SK-N-SH (cell line): ENCODE results near the gene RGS6. TPM values are rescaled to one million over a fixed set of nuclear protein-coding genes. Genes with fewer than 3 reads are reported as not detected.

Experiments used
- CTCF ChIA-PET: fragments of 300-600, 350-600 bp; formaldehyde crosslinking; extraction: SDS; loops from one replicate; lab custom pipeline; 2021; lab: Yijun Ruan, JAX
- POLR2A ChIA-PET: fragments of 350-600 bp; sonication (Branson Sonifier 250); formaldehyde crosslinking; extraction: SDS; loops from one replicate; lab custom pipeline; 2020; ENCODE audit warnings: antibody characterized with exemption, inconsistent platforms; lab: Yijun Ruan, JAX
- DNase-seq: peaks from one replicate; pipeline ENCODE4 v3.0.0; 2012
- H2AFZ ChIP-seq: fragments of 200-600 bp; sonication (generic); 2 replicates; pipeline ENCODE4 v1.8.1; 2016; ENCODE audit warnings: antibody characterized with exemption, mild to moderate bottlenecking, low read depth
- H3F3A ChIP-seq: fragments of 200-600 bp; sonication (generic); replicated peaks from 2 replicates; pipeline ENCODE3; 2016; ENCODE audit warnings: antibody characterized with exemption, mild to moderate bottlenecking; ENCODE audit not compliant: insufficient read depth
- H3K27ac ChIP-seq, 2 experiments: fragments of 200-500 bp in 1 of 2; fragments of 200-600 bp in 1 of 2; sonication (Bioruptor generic) in 1 of 2; sonication (generic), shearing (Covaris generic) in 1 of 2; 2 replicates each; pipeline versions ENCODE4 v1.5.1 to v1.6.1; 2014 to 2016; ENCODE audit warnings: low read depth in 2 of 2, inconsistent platforms in 1 of 2, low read length in 1 of 2, mild to moderate bottlenecking in 1 of 2, mixed read lengths in 1 of 2
- H3K27me3 ChIP-seq: fragments of 200-600 bp; sonication (generic), shearing (Covaris generic); 2 replicates; pipeline ENCODE4 v1.6.1; 2016; ENCODE audit warnings: mixed run types; ENCODE audit not compliant: insufficient read depth
- H3K36me3 ChIP-seq, 2 experiments: fragments of 200-500 bp in 1 of 2; fragments of 200-600 bp in 1 of 2; sonication (Bioruptor generic) in 1 of 2; sonication (generic) in 1 of 2; replicated peaks in 1 of 2; 2 replicates each; pipeline versions ENCODE3 to v1.5.1; 2014 to 2016; ENCODE audit warnings: low read length in 1 of 2, mild to moderate bottlenecking in 1 of 2; ENCODE audit not compliant: insufficient read depth in 2 of 2, control insufficient read depth in 1 of 2
- H3K4me1 ChIP-seq, 2 experiments: fragments of 200-500 bp in 1 of 2; fragments of 200-600 bp in 1 of 2; sonication (Bioruptor generic) in 1 of 2; sonication (generic), shearing (Covaris generic) in 1 of 2; 2 replicates each; pipeline versions ENCODE4 v1.5.1 to v1.6.1; 2014 to 2016; ENCODE audit warnings: low read depth in 1 of 2, low read length in 1 of 2, mixed run types in 1 of 2; ENCODE audit not compliant: insufficient read depth in 2 of 2, control insufficient read depth in 1 of 2
- H3K4me2 ChIP-seq: fragments of 200-600 bp; sonication (generic), shearing (Covaris generic); 2 replicates; pipeline ENCODE4 v1.6.1; 2017; ENCODE audit warnings: mixed run types
- H3K4me3 ChIP-seq, 2 experiments: fragments of 200-500 bp in 1 of 2; fragments of 200-600 bp in 1 of 2; sonication (Bioruptor generic) in 1 of 2; sonication (generic), shearing (Covaris generic) in 1 of 2; 2 replicates each; pipeline versions ENCODE4 v1.5.1 to v1.8.1; 2014 to 2016; ENCODE audit warnings: low read depth in 2 of 2, inconsistent platforms in 1 of 2, low read length in 1 of 2, mild to moderate bottlenecking in 1 of 2, mixed read lengths in 1 of 2, moderate library complexity in 1 of 2
- H3K79me2 ChIP-seq: fragments of 200-600 bp; sonication (generic); 2 replicates; pipeline ENCODE4 v1.8.1; 2017; ENCODE audit warnings: mild to moderate bottlenecking; ENCODE audit not compliant: insufficient read depth
- H3K9ac ChIP-seq: fragments of 200-600 bp; sonication (generic); 2 replicates; pipeline ENCODE4 v1.6.1; 2017; ENCODE audit warnings: mixed run types
- H3K9me2 ChIP-seq: fragments of 200-600 bp; sonication (generic); 2 replicates; pipeline ENCODE4 v1.6.1; 2017; ENCODE audit warnings: mixed run types
- H3K9me3 ChIP-seq: fragments of 200-600 bp; sonication (generic); 2 replicates; pipeline ENCODE4 v1.6.1; 2017; ENCODE audit warnings: mixed run types, mild to moderate bottlenecking, moderate library complexity
- H4K20me1 ChIP-seq: fragments of 200-600 bp; sonication (generic); 2 replicates; pipeline ENCODE4 v1.6.1; 2017; ENCODE audit warnings: mild to moderate bottlenecking, mixed run types; ENCODE audit not compliant: insufficient read depth
- ELF1 ChIP-seq: IDR thresholded peaks from 2 replicates; pipeline ENCODE4 v1.4.0; 2012
- EP300 ChIP-seq, 2 experiments: IDR thresholded peaks; 2 replicates each; pipeline versions ENCODE4 v1.4.0 to v1.6.1; 2012; ENCODE audit warnings: borderline replicate concordance in 1 of 2, low read depth in 1 of 2, low read length in 1 of 2
- EZH2phosphoT487 ChIP-seq: fragments of 200-600 bp; sonication (generic); IDR thresholded peaks from 2 replicates; pipeline ENCODE4 v1.6.1; 2017; ENCODE audit warnings: low read depth, mixed run types, mild to moderate bottlenecking, antibody characterized with exemption, moderate library complexity, borderline replicate concordance
- FOXJ3 ChIP-seq: sonication (generic); formaldehyde crosslinking; IDR thresholded peaks from 2 replicates; pipeline ENCODE4 v1.5.1; 2020; ENCODE audit warnings: mild to moderate bottlenecking, missing genetic modification reagents
- JUND ChIP-seq: IDR thresholded peaks from 2 replicates; pipeline ENCODE4 v1.4.0; 2012
- POLR2AphosphoS5 ChIP-seq: IDR thresholded peaks from 2 replicates; pipeline ENCODE4 v1.6.1; 2012; ENCODE audit warnings: low read depth, low read length
- RAD21 ChIP-seq: IDR thresholded peaks from 2 replicates; pipeline ENCODE4 v1.6.1; 2012; ENCODE audit warnings: mild to moderate bottlenecking, low read length
- RCOR1 ChIP-seq: fragments of 150-350 bp; IDR thresholded peaks from 2 replicates; pipeline ENCODE4 v1.6.1; 2017; ENCODE audit warnings: antibody characterized with exemption, low read length
- RFX5 ChIP-seq: IDR thresholded peaks from 2 replicates; pipeline ENCODE4 v1.6.1; 2012; ENCODE audit warnings: mild to moderate bottlenecking, improper control_type of control experiment, low read length
- RXRA ChIP-seq: IDR thresholded peaks from 2 replicates; pipeline ENCODE4 v1.4.0; 2012; ENCODE audit warnings: low read depth, mild to moderate bottlenecking, borderline replicate concordance
- SMC3 ChIP-seq: IDR thresholded peaks from 2 replicates; pipeline ENCODE4 v1.6.1; 2012; ENCODE audit warnings: low read depth, low read length, improper control_type of control experiment
- WGBS: methylation state at CpG from one replicate; pipeline ENCODE4 v1.1.6; 2017; ENCODE audit warnings: low lambda C conversion rate; 5-methylcytosine and 5-hydroxymethylcytosine counted together
- polyA plus RNA-seq, 3 experiments: library from polyadenylated mRNA; depleted of rRNA; stranded (reverse); fragments of >200 nt; gene quantifications; 2 replicates each; pipeline ENCODE4 v1.2.3, GENCODE V29; 2012
- TF ChIP-seq, protein P1 (sequence below): IDR thresholded peaks from 2 replicates; pipeline ENCODE4 v1.4.0; 2012; ENCODE audit warnings: low read depth
- TF ChIP-seq, protein P2 (sequence below): IDR thresholded peaks from 2 replicates; pipeline ENCODE4 v1.4.0; 2012; ENCODE audit warnings: low read depth, borderline replicate concordance

The RGS6 gene
- polyA plus RNA-seq, 1 of the 3 experiments (the other 2 are of a cell fraction), result not detected

DNA sequence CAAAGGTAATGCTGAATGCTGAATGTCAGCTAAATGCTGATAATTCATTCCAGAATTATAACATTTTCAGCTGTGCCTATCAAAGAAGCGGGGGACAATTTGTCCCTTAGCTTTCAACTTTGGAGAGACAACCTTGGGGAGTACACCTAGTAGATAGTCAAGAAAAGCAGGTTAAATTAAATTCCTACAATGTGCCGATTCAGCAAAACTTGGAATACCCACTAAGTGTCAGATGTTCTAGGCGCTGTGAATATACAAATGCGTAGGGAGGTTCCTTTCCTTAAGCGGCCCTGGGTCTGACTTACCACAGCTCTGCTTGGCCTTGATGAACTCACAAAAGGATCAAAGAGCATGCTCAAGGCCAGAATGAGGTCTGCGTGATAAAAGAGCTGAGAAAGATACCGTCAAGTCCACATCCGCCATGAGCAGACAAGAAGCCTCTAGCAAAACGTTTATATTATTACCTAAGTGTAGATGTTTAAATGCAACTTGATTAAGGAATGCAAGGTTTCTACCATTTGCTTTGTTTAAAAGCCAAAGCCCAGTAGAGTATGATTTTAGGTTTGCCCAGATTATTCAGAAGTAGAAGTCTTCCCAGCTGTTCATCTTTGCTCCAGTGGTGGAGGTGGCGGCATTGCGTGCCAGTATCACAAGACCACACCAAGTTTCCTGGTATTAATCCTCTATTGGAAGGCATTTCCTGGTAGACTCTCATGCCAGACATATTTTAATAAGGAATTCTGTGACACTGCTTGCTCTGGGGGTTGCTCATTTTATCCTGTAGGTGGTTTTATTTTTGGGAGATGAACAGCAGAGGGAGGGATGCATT is 593.1 kb downstream of the RGS6 start:
- no peak overlapping the region for H3K27ac ChIP-seq
- no peaks in the 10 kb centered on the region for H3F3A ChIP-seq
- CTCF ChIA-PET, result interaction anchor here (0.9 to 4.2 kb wide), 6 partner anchors 8 to 423 kb away, joined by 3 to 34 read pairs (median 12); no protein-coding TSS in a partner anchor
- POLR2A ChIA-PET, result no interaction called here
- no peak for TF ChIP-seq EZH2phosphoT487
- no peak for TF ChIP-seq RFX5
- no peak for TF ChIP-seq JUND
- H3K36me3 ChIP-seq, result no peaks in the 10 kb centered on the region
- H3K27me3 ChIP-seq, result no peaks in the 10 kb centered on the region
- H3K9me2 ChIP-seq, result no peaks in the 10 kb centered on the region
- H2AFZ ChIP-seq, result no peak overlapping the region
- no peaks in the 10 kb centered on the region for H4K20me1 ChIP-seq
- 65% methylated on average over 11 of the region's 11 CpGs for WGBS
- no peaks in the 10 kb centered on the region; a peak in 1 of 4 replicates for H3K4me1 ChIP-seq
- H3K9ac ChIP-seq, result no peak overlapping the region
- DNase-seq, result no peak
- no peaks in the 10 kb centered on the region for H3K79me2 ChIP-seq
- no peak overlapping the region for H3K4me2 ChIP-seq
- no peaks in the 10 kb centered on the region; the same call in 1 of the 2 replicates for H3K9me3 ChIP-seq
- H3K4me3 ChIP-seq, result no peak overlapping the region

DNA sequence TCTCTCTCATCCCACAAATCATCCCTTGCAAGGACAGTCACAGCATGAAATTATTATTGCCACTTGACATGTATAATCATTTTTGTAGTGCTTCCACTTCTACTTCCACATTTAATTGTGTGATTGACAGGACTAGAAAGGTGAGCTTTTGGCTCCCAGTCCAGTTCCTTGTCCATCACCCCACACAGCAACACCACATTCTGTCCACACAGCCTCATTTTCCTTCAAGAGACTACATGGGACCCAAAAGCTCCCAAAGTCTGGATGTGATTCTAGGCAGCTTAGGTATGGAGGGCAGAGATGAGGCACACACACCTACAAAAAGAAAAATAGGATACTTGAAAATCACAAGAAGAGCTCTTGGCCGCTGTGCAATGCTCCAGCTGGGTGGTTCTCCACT is 595.4 kb downstream of the RGS6 start:
- Histone ChIP-seq H3K4me2 (no peak overlapping the region), H3F3A (no peaks in the 10 kb centered on the region), H3K9ac (no peak overlapping the region), H3K27ac (no peak overlapping the region), H3K79me2 (no peaks in the 10 kb centered on the region), H3K4me3 (no peak overlapping the region), H3K9me2 (no peaks in the 10 kb centered on the region), H3K9me3 (no peaks in the 10 kb centered on the region), H3K4me1 (no peaks in the 10 kb centered on the region; a peak in 1 of 4 replicates), H3K27me3 (no peaks in the 10 kb centered on the region), H3K36me3 (no peaks in the 10 kb centered on the region), H4K20me1 (no peaks in the 10 kb centered on the region), H2AFZ (no peak overlapping the region)
- 9% methylated on average over 1 of the region's 1 CpG for WGBS
- ChIA-PET CTCF (interaction anchor here (2.6 to 4.2 kb wide), 2 partner anchors 11 to 14 kb away, joined by 22 to 34 read pairs; no protein-coding TSS in a partner anchor), POLR2A (no interaction called here)
- TF ChIP-seq JUND, result no peak
- TF ChIP-seq FOXJ3 (CRISPR knock-in tag), result no peak
- TF ChIP-seq ELF1, result no peak
- TF ChIP-seq POLR2AphosphoS5, result no peak
- TF ChIP-seq, protein P1, sequence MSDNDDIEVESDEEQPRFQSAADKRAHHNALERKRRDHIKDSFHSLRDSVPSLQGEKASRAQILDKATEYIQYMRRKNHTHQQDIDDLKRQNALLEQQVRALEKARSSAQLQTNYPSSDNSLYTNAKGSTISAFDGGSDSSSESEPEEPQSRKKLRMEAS, result no peak
- no peak for TF ChIP-seq RXRA
- no peak for DNase-seq

DNA sequence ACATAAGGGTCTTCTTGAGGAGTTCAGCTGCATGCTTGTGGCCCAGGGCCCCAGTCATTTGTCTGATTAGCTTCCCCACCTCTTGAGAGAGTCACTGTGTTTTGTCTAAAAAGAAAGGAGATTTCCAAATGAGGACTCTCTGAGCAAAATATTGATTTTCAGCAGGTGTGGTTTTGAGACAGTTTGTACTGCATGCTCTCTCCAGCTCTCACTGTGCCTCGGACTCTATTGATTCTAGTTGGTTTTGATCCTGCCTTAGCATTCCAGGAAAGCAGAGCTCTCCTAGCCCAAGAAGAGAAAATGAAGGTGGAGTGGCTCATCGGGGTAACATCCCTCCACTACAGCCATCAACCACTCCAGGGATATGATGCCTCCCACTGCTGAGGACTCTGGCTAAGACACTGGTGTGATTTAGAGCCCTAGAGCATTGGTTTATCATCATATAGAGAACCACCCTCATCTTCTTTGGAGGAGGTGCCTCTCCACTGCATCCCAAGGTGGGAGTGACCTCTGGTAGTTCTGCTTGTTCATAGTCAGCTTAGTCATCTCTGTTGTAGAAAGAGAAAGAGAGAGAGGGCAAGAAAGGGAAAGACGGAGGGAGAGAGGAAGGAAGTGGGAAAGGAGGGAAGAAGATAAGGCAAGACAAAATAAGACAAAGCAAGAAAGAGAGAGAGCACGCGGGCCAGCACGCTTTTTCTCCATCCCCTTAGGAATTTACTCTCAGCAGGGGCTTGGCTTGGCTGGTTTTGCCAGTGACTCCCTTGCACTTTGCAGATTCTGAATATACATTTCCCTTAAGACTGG is 596.0 kb downstream of the RGS6 start:
- no peaks in the 10 kb centered on the region for H3K79me2 ChIP-seq
- no peak overlapping the region for H3K4me2 ChIP-seq
- POLR2A ChIA-PET, result no interaction called here
- DNase-seq, result no peak
- H3K27ac ChIP-seq, result no peak overlapping the region
- H3F3A ChIP-seq, result no peaks in the 10 kb centered on the region
- 54% methylated on average over 6 of the region's 6 CpGs for WGBS
- H2AFZ ChIP-seq, result no peak overlapping the region
- no peak overlapping the region for H3K9ac ChIP-seq
- H3K4me3 ChIP-seq, result no peak overlapping the region
- no peaks in the 10 kb centered on the region for H4K20me1 ChIP-seq
- H3K4me1 ChIP-seq, result no peaks in the 10 kb centered on the region; a peak in 1 of 4 replicates
- CTCF ChIA-PET, result interaction anchor here (1.0 to 4.2 kb wide), 5 partner anchors 11 to 420 kb away, joined by 3 to 34 read pairs (median 3); no protein-coding TSS in a partner anchor
- H3K27me3 ChIP-seq, result no peaks in the 10 kb centered on the region
- no peaks in the 10 kb centered on the region for H3K9me2 ChIP-seq
- H3K9me3 ChIP-seq, result no peaks in the 10 kb centered on the region
- TF ChIP-seq EP300 (IDR thresholded peaks at IDR 0.05; ENCODE audit: borderline replicate concordance in 1 of 2, low read depth in 1 of 2, low read length in 1 of 2), result no peak
- no peak for TF ChIP-seq POLR2AphosphoS5
- no peak for TF ChIP-seq RAD21
- TF ChIP-seq JUND, result no peak
- TF ChIP-seq, protein P2, sequence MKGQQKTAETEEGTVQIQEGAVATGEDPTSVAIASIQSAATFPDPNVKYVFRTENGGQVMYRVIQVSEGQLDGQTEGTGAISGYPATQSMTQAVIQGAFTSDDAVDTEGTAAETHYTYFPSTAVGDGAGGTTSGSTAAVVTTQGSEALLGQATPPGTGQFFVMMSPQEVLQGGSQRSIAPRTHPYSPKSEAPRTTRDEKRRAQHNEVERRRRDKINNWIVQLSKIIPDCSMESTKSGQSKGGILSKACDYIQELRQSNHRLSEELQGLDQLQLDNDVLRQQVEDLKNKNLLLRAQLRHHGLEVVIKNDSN, result no peak
- TF ChIP-seq ELF1, result no peak
- TF ChIP-seq RCOR1, result no peak
- TF ChIP-seq SMC3, result no peak
- H3K36me3 ChIP-seq, result no peaks in the 10 kb centered on the region
